Right lobe of liver (tissue), 6 donors: ENCODE data around the gene THOC7. TPM values are rescaled to one million over a fixed set of nuclear protein-coding genes. Genes with fewer than 3 reads are reported as not detected.

Experiments
- ATAC-seq, 4 donors: fragments of 200-7000 bp; cut with Tn5 transposase; one replicate each; pipeline ENCODE4 v1.9.1; 2020; ENCODE audit warnings: mild to moderate bottlenecking in 4 of 4, moderate library complexity in 4 of 4
- DNase-seq, 3 donors: peaks; one replicate each; pipeline ENCODE4 v3.0.0-alpha.2; 2020
- H3K27ac ChIP-seq, 3 donors: fragments of 200-600 bp; one replicate each; pipeline ENCODE4 v1.8.0; 2022
- H3K27me3 ChIP-seq, 2 donors: fragments of 200-600 bp; one replicate each; pipeline ENCODE4 v1.8.0; 2022
- H3K36me3 ChIP-seq, 4 donors: fragments of 200-600 bp; sonication (generic) in 1 of 4; one replicate each; pipeline versions ENCODE4 v1.5.1 to v1.8.0; 2017 to 2022; ENCODE audit warnings: control low read depth in 1 of 4
- H3K4me1 ChIP-seq, 4 donors: fragments of 200-600 bp; sonication (generic) in 1 of 4; one replicate each; pipeline versions ENCODE4 v1.5.1 to v1.8.0; 2017 to 2022; ENCODE audit warnings: control low read depth in 1 of 4
- H3K4me3 ChIP-seq, 3 donors: fragments of 200-600 bp; one replicate each; pipeline ENCODE4 v1.8.0; 2022
- H3K9me3 ChIP-seq, 4 donors: fragments of 200-600 bp; sonication (generic) in 1 of 4; one replicate each; pipeline versions ENCODE4 v1.5.1 to v1.8.0; 2017 to 2022; ENCODE audit warnings: control low read depth in 1 of 4
- CTCF ChIP-seq, 4 donors: fragments of 200-600 bp in 3 of 4; fragments of 450-650 bp in 1 of 4; IDR thresholded peaks; one replicate each; pipeline versions ENCODE4 v1.5.1 to v1.8.0; 2016 to 2022; ENCODE audit warnings: antibody characterized with exemption in 4 of 4, mild to moderate bottlenecking in 2 of 4
- POLR2A ChIP-seq: fragments of 450-650 bp; IDR thresholded peaks from one replicate; pipeline ENCODE4 v1.6.1; 2017; ENCODE audit warnings: antibody characterized with exemption, mild to moderate bottlenecking
- WGBS: methylation state at CpG from one replicate; pipeline ENCODE4 v1.1.6; 2018; ENCODE audit warnings: low coverage, low lambda C conversion rate; ENCODE audit not compliant: insufficient coverage; ENCODE audit errors: missing lambda C conversion rate; 5-methylcytosine and 5-hydroxymethylcytosine counted together
- intact Hi-C, 2 donors: fragments of 100-400 bp; cut with DNase I; formaldehyde crosslinking; loops; one replicate each; pipeline versions ENCODE4 v1.11.2 to v1.14.1; 2022
- total RNA-seq, 6 experiments: library from RNA; depleted of rRNA in 2 of 6; stranded (reverse); fragments of >200 nt in 2 of 6; fragmentation: NEBNext Ultra II Directional in 3 of 6; extraction: Animal tissue kit (Norgen Biotek cat#: 25700) in 3 of 6; gene quantifications; one replicate each; pipeline versions ENCODE4 v1.1.0 to v1.2.4, GENCODE V29; 2016 to 2023
- donor health status: DM: no; HTN: yes; CAD: no.
- donor health status: DM: no; HTN: no; CAD: no.
- donor health status: DM: no; HTN: no; CAD: no.
- donor health status: DM: no; HTN: yes; CAD: no.
- donor health status: DM: no; HTN: yes; CAD: no.

Gene THOC7
- total RNA-seq, 6 experiments from 2014 or later: 21.8 to 38.8 (median 28.7) TPM

- H3K27me3 ChIP-seq: no peaks in the 10 kb centered on the region
- no peaks in the 10 kb centered on the region for H3K9me3 ChIP-seq
- DNase-seq (no peak), ATAC-seq (peak in 2 of 4 donors; percentile 39 to 40)
- intact Hi-C loops: no loop called here
- TF ChIP-seq POLR2A (no peak), CTCF (IDR thresholded peaks at IDR 0.05) (no peak)
- H3K27ac ChIP-seq: no peak overlapping the region
- H3K4me1 ChIP-seq: no peaks in the 10 kb centered on the region
- WGBS: 72% methylated on average over 5 of the region's 5 CpGs
- H3K36me3 ChIP-seq: no peaks in the 10 kb centered on the region
- H3K4me3 ChIP-seq: no peak overlapping the region
Measured at GRCh38 chr3:63807961-63808565, 55.5 kb downstream of the THOC7 start.

GRCh38 chr3:63803911-63804310 lies 59.7 kb downstream of the THOC7 start:
- intact Hi-C loops: no loop called here
- H3K4me3 ChIP-seq: no peak overlapping the region
- DNase-seq (no peak), ATAC-seq (no peak)
- H3K9me3 ChIP-seq: no peaks in the 10 kb centered on the region
- no peak overlapping the region for H3K27ac ChIP-seq
- WGBS: 90% methylated on average over 3 of the region's 5 CpGs
- no peaks in the 10 kb centered on the region for H3K4me1 ChIP-seq
- no peaks in the 10 kb centered on the region for H3K27me3 ChIP-seq
- no peak for TF ChIP-seq POLR2A
- TF ChIP-seq CTCF (IDR thresholded peaks at IDR 0.05): no peak
- no peaks in the 10 kb centered on the region for H3K36me3 ChIP-seq

GRCh38 chr3:63800097-63800496 lies 63.5 kb downstream of the THOC7 start:
- H3K36me3 ChIP-seq: no peaks in the 10 kb centered on the region
- no peak for ATAC-seq
- H3K27ac ChIP-seq: no peak overlapping the region
- H3K9me3 ChIP-seq: no peaks in the 10 kb centered on the region
- no peaks in the 10 kb centered on the region for H3K4me1 ChIP-seq
- TF ChIP-seq CTCF (IDR thresholded peaks at IDR 0.05) (no peak), POLR2A (no peak)
- no peaks in the 10 kb centered on the region for H3K27me3 ChIP-seq
- H3K4me3 ChIP-seq: no peak overlapping the region
- whole genome bisulfite sequencing: 65% methylated on average over 5 of the region's 5 CpGs
- no peak for DNase-seq
- intact Hi-C loops: no loop called here

GRCh38 chr3:63798949-63799348 lies 64.7 kb downstream of the THOC7 start:
- H3K27me3 ChIP-seq: no peaks in the 10 kb centered on the region
- 71% methylated on average over 2 of the region's 2 CpGs for WGBS
- no peak for DNase-seq
- intact Hi-C loops: no loop called here
- no peak for ATAC-seq
- TF ChIP-seq CTCF (IDR thresholded peaks at IDR 0.05) (no peak), POLR2A (no peak)
- no peak overlapping the region for H3K27ac ChIP-seq
- H3K4me3 ChIP-seq: no peak overlapping the region
- no peaks in the 10 kb centered on the region for H3K9me3 ChIP-seq
- H3K4me1 ChIP-seq: no peaks in the 10 kb centered on the region
- H3K36me3 ChIP-seq: no peaks in the 10 kb centered on the region

GRCh38 chr3:63798544-63798943 lies 65.1 kb downstream of the THOC7 start:
- Histone ChIP-seq H3K4me1 (no peaks in the 10 kb centered on the region), H3K4me3 (no peak overlapping the region), H3K9me3 (no peaks in the 10 kb centered on the region), H3K36me3 (no peaks in the 10 kb centered on the region), H3K27me3 (no peaks in the 10 kb centered on the region), H3K27ac (no peak overlapping the region)
- TF ChIP-seq CTCF (IDR thresholded peaks at IDR 0.05) (no peak), POLR2A (no peak)
- intact Hi-C loops: no loop called here
- DNase-seq (no peak), ATAC-seq (no peak)
- WGBS: 90% methylated on average over 2 of the region's 2 CpGs
